HL-60 (cell line): ENCODE measurements around the gene SMAD7.

Experiments used
- CTCF ChIP-seq: IDR thresholded peaks from one replicate; pipeline ENCODE4 v1.5.1; 2011; ENCODE audit warnings: low read length, control low read depth, inconsistent platforms; ENCODE audit not compliant: insufficient read depth
- POLR2AphosphoS5 ChIP-seq: IDR thresholded peaks from 2 replicates; pipeline ENCODE4 v1.6.1; 2012; ENCODE audit warnings: low read depth
- SPI1 ChIP-seq: IDR thresholded peaks from 2 replicates; pipeline ENCODE4 v1.6.1; 2012; ENCODE audit warnings: low read depth, mild to moderate bottlenecking, borderline replicate concordance
- TF ChIP-seq, protein P1 (sequence below): IDR thresholded peaks from 2 replicates; pipeline ENCODE4 v1.6.1; 2012; ENCODE audit warnings: low read depth; ENCODE audit not compliant: insufficient replicate concordance

DNA sequence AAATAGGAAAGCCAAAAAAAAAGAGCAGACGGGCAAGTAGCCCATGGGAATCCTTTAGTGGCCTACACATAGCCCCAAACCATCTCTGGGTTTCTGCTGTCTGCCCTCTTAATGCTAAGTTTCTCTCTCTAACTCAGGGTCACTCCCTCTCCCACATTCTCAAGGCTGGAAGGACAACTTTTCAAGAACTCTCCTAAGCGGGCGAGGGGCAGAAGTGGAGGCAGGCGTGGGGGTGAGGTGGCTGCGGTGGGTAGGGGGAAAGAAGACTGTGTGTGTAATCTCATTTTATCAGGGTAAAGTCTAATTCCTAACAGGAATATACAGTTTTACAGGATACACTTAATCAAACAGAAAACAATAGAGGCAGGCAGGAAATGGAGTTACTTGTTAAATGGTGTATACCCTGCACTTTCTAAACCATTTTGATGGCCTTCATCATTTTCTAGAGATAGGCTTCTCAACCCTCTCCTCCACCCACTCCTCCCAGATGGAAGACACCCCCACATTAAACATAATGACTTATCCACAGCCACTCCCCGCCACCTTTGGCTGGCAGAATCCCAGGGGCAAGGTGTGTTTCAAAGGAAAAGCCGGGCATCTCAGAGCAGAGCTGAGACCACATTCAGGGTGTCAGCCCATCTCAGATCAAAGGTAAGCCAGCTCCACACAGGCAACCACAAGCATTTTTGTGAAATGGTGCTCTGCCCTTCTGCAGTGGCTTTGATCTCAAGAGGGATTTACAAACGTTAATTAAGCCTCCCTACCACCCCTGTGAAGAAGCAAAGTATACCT lies 6.8 kb downstream of the SMAD7 start:
- TF ChIP-seq POLR2AphosphoS5 (no peak), CTCF (no peak), SPI1 (no peak)
- TF ChIP-seq, protein P1, sequence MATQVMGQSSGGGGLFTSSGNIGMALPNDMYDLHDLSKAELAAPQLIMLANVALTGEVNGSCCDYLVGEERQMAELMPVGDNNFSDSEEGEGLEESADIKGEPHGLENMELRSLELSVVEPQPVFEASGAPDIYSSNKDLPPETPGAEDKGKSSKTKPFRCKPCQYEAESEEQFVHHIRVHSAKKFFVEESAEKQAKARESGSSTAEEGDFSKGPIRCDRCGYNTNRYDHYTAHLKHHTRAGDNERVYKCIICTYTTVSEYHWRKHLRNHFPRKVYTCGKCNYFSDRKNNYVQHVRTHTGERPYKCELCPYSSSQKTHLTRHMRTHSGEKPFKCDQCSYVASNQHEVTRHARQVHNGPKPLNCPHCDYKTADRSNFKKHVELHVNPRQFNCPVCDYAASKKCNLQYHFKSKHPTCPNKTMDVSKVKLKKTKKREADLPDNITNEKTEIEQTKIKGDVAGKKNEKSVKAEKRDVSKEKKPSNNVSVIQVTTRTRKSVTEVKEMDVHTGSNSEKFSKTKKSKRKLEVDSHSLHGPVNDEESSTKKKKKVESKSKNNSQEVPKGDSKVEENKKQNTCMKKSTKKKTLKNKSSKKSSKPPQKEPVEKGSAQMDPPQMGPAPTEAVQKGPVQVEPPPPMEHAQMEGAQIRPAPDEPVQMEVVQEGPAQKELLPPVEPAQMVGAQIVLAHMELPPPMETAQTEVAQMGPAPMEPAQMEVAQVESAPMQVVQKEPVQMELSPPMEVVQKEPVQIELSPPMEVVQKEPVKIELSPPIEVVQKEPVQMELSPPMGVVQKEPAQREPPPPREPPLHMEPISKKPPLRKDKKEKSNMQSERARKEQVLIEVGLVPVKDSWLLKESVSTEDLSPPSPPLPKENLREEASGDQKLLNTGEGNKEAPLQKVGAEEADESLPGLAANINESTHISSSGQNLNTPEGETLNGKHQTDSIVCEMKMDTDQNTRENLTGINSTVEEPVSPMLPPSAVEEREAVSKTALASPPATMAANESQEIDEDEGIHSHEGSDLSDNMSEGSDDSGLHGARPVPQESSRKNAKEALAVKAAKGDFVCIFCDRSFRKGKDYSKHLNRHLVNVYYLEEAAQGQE, result no peak
